Pancreas (tissue), 10 donors: ENCODE results near the gene CHGA. TPM values are rescaled to one million over a fixed set of nuclear protein-coding genes. Genes with fewer than 3 reads are reported as not detected.

Source experiments
- ATAC-seq, 4 donors: fragments of 200-7000 bp; cut with Tn5 transposase; one replicate each; pipeline versions ENCODE4 v1.8.0 to v1.9.1; 2020; ENCODE audit warnings: mild to moderate bottlenecking in 4 of 4, moderate library complexity in 4 of 4
- DNase-seq, 6 donors: peaks; one replicate each; pipeline ENCODE4 v3.0.0-alpha.2; 2020
- FAIRE-seq: peaks from 2 replicates; lab custom pipeline; 2012; peaks lifted over from hg19 to GRCh38; lab: Jason Lieb, UNC
- H3K27ac ChIP-seq, 4 donors: fragments of 200-600 bp; sonication (generic); 1 replicate in 3 of 4; 2 replicates in 1 of 4; pipeline versions ENCODE4 v1.5.0 to v1.8.0; 2020
- H3K27me3 ChIP-seq, 4 donors: fragments of 200-600 bp; one replicate each; pipeline ENCODE4 v1.8.0; 2021
- H3K36me3 ChIP-seq, 3 donors: fragments of 200-600 bp; sonication (generic) in 1 of 3; one replicate each; pipeline versions ENCODE4 v1.5.0 to v1.8.0; 2020 to 2021
- H3K4me1 ChIP-seq, 3 donors: fragments of 200-600 bp; one replicate each; pipeline ENCODE4 v1.8.0; 2021
- H3K4me3 ChIP-seq, 4 donors: fragments of 200-600 bp; sonication (generic) in 2 of 4; one replicate each; pipeline versions ENCODE4 v1.5.0 to v1.8.0; 2020 to 2021
- H3K9me3 ChIP-seq, 4 donors: fragments of 200-600 bp; one replicate each; pipeline ENCODE4 v1.8.0; 2021
- WGBS, 2 donors: extraction: QIAGEN DNeasy Blood & Tissue Kit; methylation state at CpG; one replicate each; pipeline ENCODE4 v1.1.7; 2013; 5-methylcytosine and 5-hydroxymethylcytosine counted together
- intact Hi-C, 3 donors: fragments of 100-400 bp; cut with DNase I; formaldehyde crosslinking; loops; one replicate each; pipeline versions ENCODE4 v1.11.1 to v1.14.2; 2022
- polyA plus RNA-seq, 2 donors: library from polyadenylated mRNA; stranded (reverse); fragments of 200-250 nt; gene quantifications; one replicate each; pipeline ENCODE4 v1.2.3, GENCODE V29; 2013
- total RNA-seq, 6 donors: library from RNA; stranded (reverse); fragmentation: NEBNext Ultra II Directional in 4 of 6; extraction: Animal tissue kit (Norgen Biotek cat#: 25700) in 4 of 6; gene quantifications; one replicate each; pipeline versions ENCODE4 v1.2.1 to v1.2.4, GENCODE V29; 2021 to 2023
- TF ChIP-seq, protein P1 (sequence below), 4 donors: fragments of 200-600 bp; sonication (generic) in 3 of 4; IDR thresholded peaks; one replicate each; pipeline versions ENCODE4 v1.5.0 to v1.8.0; 2021; ENCODE audit warnings: antibody characterized with exemption in 4 of 4
- donor health status: healthy with polysubstance abuse.
- donor health status: DM: no; HTN: no; CAD: no; lungs with moderate emphysema.
- donor health status: DM: no; HTN: no; CAD: no.
- donor health status: control.
- donor health status: control.
- donor health status: Bipolar disorder and iron deficiency.
- donor health status: DM: yes; HTN: yes; CAD: no.
- donor health status: DM: no; HTN: no; CAD: no.
- donor health status: DM: no; HTN: no; CAD: no.
- donor health status: DM: yes; HTN: yes; CAD: no.

Gene CHGA
- total and polyA plus RNA-seq, 8 donors, result 30.3 to 1,505 (median 112) TPM

DNA sequence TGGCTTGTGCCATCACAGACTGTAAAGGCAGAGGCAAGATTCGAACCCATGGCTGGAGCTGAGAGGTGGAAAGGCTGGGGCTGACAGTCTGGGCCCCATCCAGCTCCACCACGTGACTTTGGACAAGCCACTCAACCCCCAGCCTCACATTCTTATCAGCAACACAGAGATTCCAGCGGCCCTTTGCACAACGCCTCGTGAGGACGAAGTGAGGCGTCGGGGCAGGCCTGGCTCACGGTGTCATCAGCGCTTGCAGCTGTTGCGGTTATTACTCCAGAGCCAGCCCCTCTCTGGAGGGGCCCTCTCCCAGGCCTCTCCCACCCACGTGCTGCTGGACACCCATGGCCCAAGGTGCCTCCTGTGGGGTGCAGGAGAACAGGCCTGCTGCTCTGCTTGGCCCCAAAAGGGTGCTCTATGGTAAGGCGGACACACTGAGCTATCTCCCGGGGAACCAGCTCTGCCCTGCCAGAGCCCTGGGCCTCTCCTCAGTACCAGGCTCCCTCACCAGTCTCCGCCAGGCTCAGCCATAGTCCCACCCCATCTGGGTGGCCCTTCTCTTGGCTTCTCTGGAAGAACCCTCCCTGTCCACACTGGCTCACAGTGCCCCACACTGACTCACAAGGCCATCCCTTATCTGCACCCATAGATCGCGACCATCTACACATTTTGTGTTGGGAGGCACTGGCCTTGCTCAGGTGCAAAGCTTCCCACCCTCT lies 21.1 kb downstream of the CHGA start:
- TF ChIP-seq, protein P1, sequence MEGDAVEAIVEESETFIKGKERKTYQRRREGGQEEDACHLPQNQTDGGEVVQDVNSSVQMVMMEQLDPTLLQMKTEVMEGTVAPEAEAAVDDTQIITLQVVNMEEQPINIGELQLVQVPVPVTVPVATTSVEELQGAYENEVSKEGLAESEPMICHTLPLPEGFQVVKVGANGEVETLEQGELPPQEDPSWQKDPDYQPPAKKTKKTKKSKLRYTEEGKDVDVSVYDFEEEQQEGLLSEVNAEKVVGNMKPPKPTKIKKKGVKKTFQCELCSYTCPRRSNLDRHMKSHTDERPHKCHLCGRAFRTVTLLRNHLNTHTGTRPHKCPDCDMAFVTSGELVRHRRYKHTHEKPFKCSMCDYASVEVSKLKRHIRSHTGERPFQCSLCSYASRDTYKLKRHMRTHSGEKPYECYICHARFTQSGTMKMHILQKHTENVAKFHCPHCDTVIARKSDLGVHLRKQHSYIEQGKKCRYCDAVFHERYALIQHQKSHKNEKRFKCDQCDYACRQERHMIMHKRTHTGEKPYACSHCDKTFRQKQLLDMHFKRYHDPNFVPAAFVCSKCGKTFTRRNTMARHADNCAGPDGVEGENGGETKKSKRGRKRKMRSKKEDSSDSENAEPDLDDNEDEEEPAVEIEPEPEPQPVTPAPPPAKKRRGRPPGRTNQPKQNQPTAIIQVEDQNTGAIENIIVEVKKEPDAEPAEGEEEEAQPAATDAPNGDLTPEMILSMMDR (IDR thresholded peaks at IDR 0.05), result no peak
- intact Hi-C loops, result no loop called here
- FAIRE-seq, result no peak
- Histone ChIP-seq H3K27me3 (no peaks in the 10 kb centered on the region), H3K36me3 (peaks cover 0 to 12% (median 0%) of the 10 kb centered on the region in 3 donors), H3K27ac (no peak overlapping the region), H3K4me1 (no peaks in the 10 kb centered on the region), H3K4me3 (no peak overlapping the region), H3K9me3 (no peaks in the 10 kb centered on the region)
- ATAC-seq, result no peak
- DNase-seq, result peak in 2 of 6 donors; percentile 6 to 47
- 84 to 85% methylated on average over 17 of the region's 17 CpGs for WGBS, 2 donors

DNA sequence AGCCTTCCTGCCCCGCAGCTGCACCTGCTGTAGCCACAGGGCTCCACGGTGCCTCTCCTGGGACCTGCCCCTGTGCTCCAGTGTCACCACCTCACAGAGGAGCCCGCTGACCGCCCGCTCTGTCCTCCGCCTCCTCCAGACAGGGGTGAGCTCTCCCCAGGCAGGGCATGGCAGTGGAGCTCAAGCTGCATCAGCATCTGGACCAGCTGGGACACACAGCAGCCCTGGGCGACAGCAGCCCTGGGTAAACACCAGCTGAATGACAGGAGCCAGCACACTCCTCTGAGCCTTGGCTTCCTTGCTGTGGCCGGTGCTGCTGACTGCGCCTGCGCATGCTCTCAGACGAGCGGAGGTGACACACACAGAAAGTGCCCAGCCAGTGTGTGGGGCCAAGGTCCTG lies 22.0 kb downstream of the CHGA start:
- Histone ChIP-seq H3K36me3 (peaks cover 0 to 13% (median 0%) of the 10 kb centered on the region in 3 donors), H3K27ac (no peak overlapping the region), H3K4me3 (no peak overlapping the region), H3K9me3 (no peaks in the 10 kb centered on the region), H3K27me3 (no peaks in the 10 kb centered on the region), H3K4me1 (no peaks in the 10 kb centered on the region)
- intact Hi-C loops, result no loop called here
- FAIRE-seq, result no peak
- WGBS, 2 donors, result 93 to 94% methylated on average over 12 of the region's 12 CpGs
- TF ChIP-seq, protein P1 (IDR thresholded peaks at IDR 0.05), result no peak
- ATAC-seq, result peak in 2 of 4 donors; percentile 29 to 32
- DNase-seq, result peak in 2 of 6 donors; percentile 18 to 65

- TF ChIP-seq, protein P1 (IDR thresholded peaks at IDR 0.05), result no peak
Measured at GRCh38 chr14:92945544-92945943, 22.6 kb downstream of the CHGA start.

GRCh38 chr14:92945959-92946846 lies 23.3 kb downstream of the CHGA start:
- WGBS, 2 donors, result 74 to 82% methylated on average over 38 of the region's 38 CpGs
- peak overlapping the region in 1 of 4 donors; percentile 3 for H3K27ac ChIP-seq
- H3K9me3 ChIP-seq, result no peaks in the 10 kb centered on the region
- H3K27me3 ChIP-seq, result no peaks in the 10 kb centered on the region
- peak in 4 of 6 donors; percentile 44 to 77 (median 56) for DNase-seq
- TF ChIP-seq, protein P1 (IDR thresholded peaks at IDR 0.05), result no peak
- H3K4me3 ChIP-seq, result no peak overlapping the region
- no peak for FAIRE-seq
- ATAC-seq, result peak; percentile 51 to 76 (median 74)
- intact Hi-C loops, result no loop called here
- H3K36me3 ChIP-seq, result peaks cover 0 to 23% (median 0%) of the 10 kb centered on the region in 3 donors
- no peaks in the 10 kb centered on the region for H3K4me1 ChIP-seq

More at GRCh38 chr14:92945544-92945943, 22.6 kb downstream of the CHGA start:
- Histone ChIP-seq H3K27ac (no peak overlapping the region), H3K4me3 (no peak overlapping the region), H3K4me1 (no peaks in the 10 kb centered on the region), H3K36me3 (peaks cover 0 to 18% (median 0%) of the 10 kb centered on the region in 3 donors), H3K9me3 (no peaks in the 10 kb centered on the region), H3K27me3 (no peaks in the 10 kb centered on the region)
- FAIRE-seq, result no peak
- peak in 1 of 4 donors; percentile 5 for ATAC-seq
- peak in 1 of 6 donors; percentile 65 for DNase-seq
- WGBS, 2 donors, result 95 to 96% methylated on average over 11 to 12 of the region's 12 CpGs
- intact Hi-C loops, result no loop called here
